Fibroblast of skin of right biceps (primary cell): Measurements from ENCODE around the gene VWF.

Experiments used
- DNase-seq: peaks from one replicate; pipeline ENCODE4 v3.0.0-alpha.2; 2013

Gene VWF

GRCh38 chr12:6076346-6076745, 48.1 kb downstream of the VWF start:
- no peak for DNase-seq

- no peak for DNase-seq
These were observed 49.4 kb downstream of the VWF start for GRCh38 chr12:6074979-6075585.

GRCh38 chr12:6074427-6074826, 50.0 kb downstream of the VWF start:
- no peak for DNase-seq

- no peak for DNase-seq
These were observed 51.0 kb downstream of the VWF start for GRCh38 chr12:6073426-6073825.

GRCh38 chr12:6072302-6072752, 52.1 kb downstream of the VWF start:
- DNase-seq: peak; percentile 86

- no peak for DNase-seq
These were observed 52.9 kb downstream of the VWF start for GRCh38 chr12:6071589-6071988.

- DNase-seq: no peak
These were observed 53.8 kb downstream of the VWF start for GRCh38 chr12:6070472-6071257.

GRCh38 chr12:6069437-6070093, 54.9 kb downstream of the VWF start:
- DNase-seq: peak; percentile 98

- no peak for DNase-seq
These were observed 56.2 kb downstream of the VWF start for GRCh38 chr12:6068227-6068626.

GRCh38 chr12:6067152-6067916, 57.1 kb downstream of the VWF start:
- DNase-seq: peak; percentile 49

- DNase-seq: no peak
These were observed 57.8 kb downstream of the VWF start for GRCh38 chr12:6066651-6067050.

GRCh38 chr12:6065863-6066199, 58.6 kb downstream of the VWF start:
- DNase-seq: no peak

GRCh38 chr12:6065131-6065862, 59.2 kb downstream of the VWF start:
- no peak for DNase-seq

- DNase-seq: peak; percentile 47
These were observed 61.4 kb downstream of the VWF start for GRCh38 chr12:6062757-6063735.

- DNase-seq: no peak
These were observed 62.1 kb downstream of the VWF start for GRCh38 chr12:6062395-6062756.

- peak; percentile 52 for DNase-seq
These were observed 62.8 kb downstream of the VWF start for GRCh38 chr12:6061660-6062059.

- no peak for DNase-seq
These were observed 64.5 kb downstream of the VWF start for GRCh38 chr12:6059860-6060565.

GRCh38 chr12:6059221-6059620, 65.2 kb downstream of the VWF start:
- no peak for DNase-seq

GRCh38 chr12:6058481-6059161, 65.8 kb downstream of the VWF start:
- no peak for DNase-seq

GRCh38 chr12:6057700-6058099, 66.8 kb downstream of the VWF start:
- peak; percentile 45 for DNase-seq
